CD8-positive, alpha-beta memory T cell (primary cell): ENCODE data around the gene FAM174B. TPM values are rescaled to one million over a fixed set of nuclear protein-coding genes. Genes with fewer than 3 reads are reported as not detected.

Experiments used
- CTCF ChIA-PET: fragments of 350-600 bp; sonication (Branson Sonifier 250); formaldehyde crosslinking; loops from one replicate; lab custom pipeline; 2021; ENCODE audit warnings: antibody characterized with exemption; lab: Charles Lee
- POLR2A ChIA-PET: fragments of 350-600 bp; sonication (Branson Sonifier 250); formaldehyde crosslinking; loops from one replicate; lab custom pipeline; 2021; ENCODE audit warnings: antibody characterized with exemption; lab: Charles Lee
- DNase-seq, 5 donors: peaks; one replicate each; pipeline versions ENCODE4 v3.0.0 to v3.0.0-alpha.2; 2020 to 2022; ENCODE audit warnings: mixed read lengths in 1 of 5
- H3K27ac ChIP-seq: one replicate; pipeline ENCODE4 v1.7.0; 2013; ENCODE audit warnings: low read depth, mild to moderate bottlenecking, low read length, moderate library complexity
- H3K27me3 ChIP-seq: 2 replicates; pipeline ENCODE4 v1.7.0; 2013; ENCODE audit warnings: low read length, mild to moderate bottlenecking; ENCODE audit not compliant: insufficient read depth, poor library complexity, severe bottlenecking
- H3K36me3 ChIP-seq: 2 replicates; pipeline ENCODE4 v1.7.0; 2013; ENCODE audit warnings: mild to moderate bottlenecking, low read length, moderate library complexity; ENCODE audit not compliant: insufficient read depth
- H3K4me1 ChIP-seq: 2 replicates; pipeline ENCODE4 v1.7.0; 2013; ENCODE audit warnings: mild to moderate bottlenecking, low read length, moderate library complexity; ENCODE audit not compliant: insufficient read depth
- H3K4me3 ChIP-seq: 2 replicates; pipeline ENCODE4 v1.7.0; 2013; ENCODE audit warnings: mild to moderate bottlenecking, low read length
- H3K9me3 ChIP-seq: 2 replicates; pipeline ENCODE4 v1.7.0; 2013; ENCODE audit warnings: mild to moderate bottlenecking, low read length
- H3K27ac Mint-ChIP-seq, 8 donors: one replicate each; pipeline ENCODE4 v1.8.0; 2020 to 2021; ENCODE audit warnings: mixed read lengths in 8 of 8, mild to moderate bottlenecking in 6 of 8, inconsistent platforms in 3 of 8, moderate library complexity in 3 of 8
- H3K27me3 Mint-ChIP-seq, 2 donors: one replicate each; pipeline ENCODE4 v1.8.0; 2020 to 2021; ENCODE audit warnings: mixed read lengths in 2 of 2, mild to moderate bottlenecking in 1 of 2, moderate library complexity in 1 of 2
- H3K36me3 Mint-ChIP-seq, 3 donors: one replicate each; pipeline ENCODE4 v1.8.0; 2020 to 2021; ENCODE audit warnings: mixed read lengths in 3 of 3, inconsistent platforms in 1 of 3, mild to moderate bottlenecking in 1 of 3
- H3K4me1 Mint-ChIP-seq, 3 donors: one replicate each; pipeline ENCODE4 v1.8.0; 2020 to 2021; ENCODE audit warnings: mixed read lengths in 3 of 3, inconsistent platforms in 1 of 3, mild to moderate bottlenecking in 1 of 3
- H3K4me3 Mint-ChIP-seq, 7 donors: one replicate each; pipeline ENCODE4 v1.8.0; 2020 to 2021; ENCODE audit warnings: mixed read lengths in 7 of 7, mild to moderate bottlenecking in 6 of 7, moderate library complexity in 4 of 7, inconsistent platforms in 2 of 7
- H3K9me3 Mint-ChIP-seq, 5 donors: one replicate each; pipeline ENCODE4 v1.8.0; 2020 to 2022; ENCODE audit warnings: mixed read lengths in 5 of 5, mild to moderate bottlenecking in 3 of 5, moderate library complexity in 2 of 5, inconsistent platforms in 1 of 5
- polyA plus RNA-seq: library from polyadenylated mRNA; unstranded; fragments of 300-500 nt; fragmentation: Illumina TruSeq; gene quantifications from one replicate; pipeline ENCODE4 v1.2.3, GENCODE V29; 2021
- total RNA-seq, 2 experiments: library from RNA; stranded (reverse); gene quantifications; one replicate each; pipeline ENCODE4 v1.2.3, GENCODE V29; 2021

FAM174B gene
- total and polyA plus RNA-seq, 3 experiments from 2014 or later, result 0.82 to 3.9 (median 3.9) TPM

DNA sequence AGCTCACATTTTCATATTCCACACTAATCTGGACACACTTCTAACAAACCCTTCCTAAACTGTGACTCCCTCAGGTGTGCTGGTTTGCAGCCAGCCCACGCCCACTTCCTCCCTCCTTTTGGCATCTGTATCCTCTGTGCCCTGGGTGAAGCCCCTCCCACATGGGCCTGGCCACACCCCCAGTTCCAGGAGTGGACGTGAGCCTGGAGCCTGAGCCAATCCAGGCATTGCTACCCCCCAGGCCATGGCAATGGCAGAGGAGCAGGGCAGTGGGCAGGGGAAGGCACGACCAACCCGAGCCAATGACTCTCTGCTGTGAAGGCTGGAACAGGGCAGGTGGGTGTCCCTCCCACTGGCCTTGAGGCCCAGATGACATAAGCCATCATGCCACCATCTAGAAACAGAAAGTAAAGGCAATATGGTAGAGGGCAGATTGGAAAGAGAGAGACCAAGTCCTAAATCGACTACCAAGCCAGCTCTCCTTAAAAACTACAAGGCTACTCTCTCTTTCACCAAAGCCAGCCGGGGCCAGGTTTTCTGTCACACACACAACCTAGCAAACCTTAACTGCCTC, 18.6 kb downstream of the FAM174B start:
- no peaks in the 10 kb centered on the region for H3K4me1 Mint-ChIP-seq
- POLR2A ChIA-PET, result no interaction called here
- peaks cover 16 to 38% of the 10 kb centered on the region in 2 donors for H3K27me3 Mint-ChIP-seq
- H3K27ac Mint-ChIP-seq, result no peak overlapping the region
- H3K4me3 ChIP-seq, result no peak overlapping the region
- no peaks in the 10 kb centered on the region for H3K4me1 ChIP-seq
- no peaks in the 10 kb centered on the region for H3K27me3 ChIP-seq
- H3K9me3 Mint-ChIP-seq, result peaks cover 2 to 6% (median 5%) of the 10 kb centered on the region in 5 donors
- H3K9me3 ChIP-seq, result no peaks in the 10 kb centered on the region
- H3K36me3 Mint-ChIP-seq, result no peaks in the 10 kb centered on the region
- DNase-seq, result no peak
- no peak overlapping the region for H3K4me3 Mint-ChIP-seq
- no peak overlapping the region for H3K27ac ChIP-seq
- no peaks in the 10 kb centered on the region for H3K36me3 ChIP-seq
- CTCF ChIA-PET, result no interaction called here

DNA sequence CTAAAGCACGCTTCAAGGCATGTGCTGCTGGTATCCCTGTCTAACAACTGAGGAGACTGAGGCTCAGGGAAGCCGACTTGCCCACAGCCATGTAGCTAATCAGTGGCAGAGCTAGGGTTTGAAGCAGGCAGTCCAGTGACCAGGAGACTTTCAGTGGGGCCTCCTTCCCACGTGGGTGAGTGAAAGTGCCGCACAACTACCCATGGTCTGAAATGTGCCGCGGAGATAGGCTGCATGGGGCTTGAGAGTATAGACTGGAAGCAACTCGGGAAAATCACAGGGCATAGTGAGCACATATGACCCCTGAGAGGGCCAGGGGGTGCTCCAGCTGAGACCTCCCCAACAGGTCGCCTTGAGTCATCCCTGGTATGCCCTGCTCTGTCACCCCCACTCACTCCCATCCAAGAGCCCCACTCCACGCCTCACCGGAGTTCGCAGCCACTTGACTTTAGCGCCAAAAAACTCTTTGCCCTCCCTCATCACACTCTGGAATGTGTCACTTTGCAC, 19.1 kb downstream of the FAM174B start:
- no peak overlapping the region for H3K4me3 ChIP-seq
- no peaks in the 10 kb centered on the region for H3K4me1 Mint-ChIP-seq
- DNase-seq, result no peak
- H3K27ac Mint-ChIP-seq, result no peak overlapping the region
- ChIA-PET CTCF (no interaction called here), POLR2A (no interaction called here)
- peaks cover 2 to 6% (median 5%) of the 10 kb centered on the region in 5 donors for H3K9me3 Mint-ChIP-seq
- no peak overlapping the region for H3K27ac ChIP-seq
- H3K9me3 ChIP-seq, result no peaks in the 10 kb centered on the region
- no peaks in the 10 kb centered on the region for H3K27me3 ChIP-seq
- peaks cover 16 to 38% of the 10 kb centered on the region in 2 donors for H3K27me3 Mint-ChIP-seq
- H3K36me3 ChIP-seq, result no peaks in the 10 kb centered on the region
- H3K36me3 Mint-ChIP-seq, result no peaks in the 10 kb centered on the region
- H3K4me3 Mint-ChIP-seq, result no peak overlapping the region
- no peaks in the 10 kb centered on the region for H3K4me1 ChIP-seq

DNA sequence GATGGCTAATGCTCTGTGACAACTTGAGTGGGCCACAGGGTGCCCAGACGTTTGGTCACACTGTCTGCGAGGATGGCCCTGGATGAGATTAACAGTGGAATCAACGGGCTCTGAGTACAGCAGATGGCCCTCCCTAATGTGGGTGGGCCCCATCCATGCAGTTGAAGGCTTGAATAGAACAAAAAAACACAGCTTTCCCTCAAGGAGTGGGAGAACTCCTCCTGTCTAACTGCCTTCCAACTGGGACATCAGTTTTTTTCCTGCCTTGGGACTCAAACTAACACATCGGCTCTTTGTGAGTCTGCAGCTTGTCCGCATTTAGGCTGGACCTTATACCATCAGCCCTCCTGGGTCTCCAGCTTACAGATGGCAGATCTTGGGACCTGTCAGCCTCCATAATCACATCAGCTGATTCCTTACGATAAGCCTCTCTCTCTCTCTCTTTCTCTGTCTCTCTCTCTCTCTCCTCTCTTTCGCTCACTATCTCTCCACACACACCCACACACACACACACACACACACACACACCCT, 20.8 kb downstream of the FAM174B start:
- no peaks in the 10 kb centered on the region for H3K9me3 ChIP-seq
- peaks cover 16 to 32% of the 10 kb centered on the region in 2 donors for H3K27me3 Mint-ChIP-seq
- peaks cover 0 to 3% (median 2%) of the 10 kb centered on the region in 5 donors for H3K9me3 Mint-ChIP-seq
- ChIA-PET POLR2A (no interaction called here), CTCF (no interaction called here)
- no peak overlapping the region for H3K27ac Mint-ChIP-seq
- H3K4me3 ChIP-seq, result no peak overlapping the region
- H3K27ac ChIP-seq, result no peak overlapping the region
- no peaks in the 10 kb centered on the region for H3K4me1 ChIP-seq
- no peaks in the 10 kb centered on the region for H3K36me3 Mint-ChIP-seq
- no peak overlapping the region for H3K4me3 Mint-ChIP-seq
- no peaks in the 10 kb centered on the region for H3K27me3 ChIP-seq
- no peaks in the 10 kb centered on the region for H3K4me1 Mint-ChIP-seq
- H3K36me3 ChIP-seq, result no peaks in the 10 kb centered on the region
- DNase-seq, result no peak

DNA sequence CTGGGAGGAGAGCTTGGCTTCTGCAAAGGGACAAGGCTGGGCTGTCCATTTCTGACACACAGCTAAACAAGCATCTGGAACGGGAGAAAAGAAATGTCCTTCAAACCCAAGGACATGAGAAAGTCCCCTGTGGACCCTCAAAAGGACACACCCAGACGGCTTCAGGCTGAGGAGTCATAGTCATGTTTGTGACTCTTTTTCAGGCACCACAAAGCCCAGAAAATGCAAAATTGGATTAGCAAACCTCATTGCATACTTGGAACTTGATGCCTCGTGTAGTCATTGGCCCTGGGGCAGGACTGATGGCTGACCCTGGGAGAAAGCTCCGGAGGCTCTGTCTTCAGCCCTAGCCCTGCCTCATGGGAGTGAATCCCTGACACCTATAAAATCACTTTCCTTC, 21.5 kb downstream of the FAM174B start:
- Histone ChIP-seq H3K27me3 (no peaks in the 10 kb centered on the region), H3K4me3 (no peak overlapping the region), H3K4me1 (no peaks in the 10 kb centered on the region), H3K9me3 (no peaks in the 10 kb centered on the region), H3K36me3 (no peaks in the 10 kb centered on the region), H3K27ac (no peak overlapping the region)
- peaks cover 0 to 3% (median 0%) of the 10 kb centered on the region in 5 donors for H3K9me3 Mint-ChIP-seq
- H3K27me3 Mint-ChIP-seq, result peaks cover 15 to 27% of the 10 kb centered on the region in 2 donors
- ChIA-PET POLR2A (no interaction called here), CTCF (no interaction called here)
- H3K4me1 Mint-ChIP-seq, result no peaks in the 10 kb centered on the region
- no peak overlapping the region for H3K27ac Mint-ChIP-seq
- no peak for DNase-seq
- no peaks in the 10 kb centered on the region for H3K36me3 Mint-ChIP-seq
- H3K4me3 Mint-ChIP-seq, result no peak overlapping the region

GRCh38 chr15:92633418-92633817, 22.2 kb downstream of the FAM174B start:
- Histone ChIP-seq H3K4me3 (no peak overlapping the region), H3K27me3 (no peaks in the 10 kb centered on the region), H3K27ac (no peak overlapping the region), H3K36me3 (no peaks in the 10 kb centered on the region), H3K4me1 (no peaks in the 10 kb centered on the region), H3K9me3 (no peaks in the 10 kb centered on the region)
- CTCF ChIA-PET, result no interaction called here
- peaks cover 15 to 22% of the 10 kb centered on the region in 2 donors for H3K27me3 Mint-ChIP-seq
- POLR2A ChIA-PET, result no interaction called here
- H3K4me3 Mint-ChIP-seq, result no peak overlapping the region
- peaks cover 0 to 3% (median 0%) of the 10 kb centered on the region in 5 donors for H3K9me3 Mint-ChIP-seq
- H3K36me3 Mint-ChIP-seq, result no peaks in the 10 kb centered on the region
- H3K27ac Mint-ChIP-seq, result no peak overlapping the region
- DNase-seq, result no peak
- H3K4me1 Mint-ChIP-seq, result no peaks in the 10 kb centered on the region

GRCh38 chr15:92633001-92633400, 22.6 kb downstream of the FAM174B start:
- ChIA-PET CTCF (no interaction called here), POLR2A (no interaction called here)
- Mint-ChIP-seq H3K4me1 (no peaks in the 10 kb centered on the region), H3K36me3 (no peaks in the 10 kb centered on the region), H3K27me3 (peaks cover 15 to 21% of the 10 kb centered on the region in 2 donors), H3K9me3 (peaks cover 0 to 3% (median 0%) of the 10 kb centered on the region in 5 donors), H3K27ac (no peak overlapping the region), H3K4me3 (no peak overlapping the region)
- no peak for DNase-seq
- Histone ChIP-seq H3K27me3 (no peaks in the 10 kb centered on the region), H3K9me3 (no peaks in the 10 kb centered on the region), H3K4me3 (no peak overlapping the region), H3K27ac (no peak overlapping the region), H3K4me1 (no peaks in the 10 kb centered on the region), H3K36me3 (no peaks in the 10 kb centered on the region)

- no peak overlapping the region for H3K4me3 Mint-ChIP-seq
- Histone ChIP-seq H3K36me3 (no peaks in the 10 kb centered on the region), H3K27me3 (no peaks in the 10 kb centered on the region), H3K9me3 (no peaks in the 10 kb centered on the region), H3K4me3 (no peak overlapping the region), H3K27ac (no peak overlapping the region), H3K4me1 (no peaks in the 10 kb centered on the region)
- peaks cover 11 to 18% of the 10 kb centered on the region in 2 donors for H3K27me3 Mint-ChIP-seq
- no peaks in the 10 kb centered on the region for H3K4me1 Mint-ChIP-seq
- ChIA-PET POLR2A (no interaction called here), CTCF (no interaction called here)
- H3K27ac Mint-ChIP-seq, result no peak overlapping the region
- no peak for DNase-seq
- H3K9me3 Mint-ChIP-seq, result peaks cover 0 to 3% (median 0%) of the 10 kb centered on the region in 5 donors
- no peaks in the 10 kb centered on the region for H3K36me3 Mint-ChIP-seq
Observed at GRCh38 chr15:92631721-92632120, 23.9 kb downstream of the FAM174B start.

DNA sequence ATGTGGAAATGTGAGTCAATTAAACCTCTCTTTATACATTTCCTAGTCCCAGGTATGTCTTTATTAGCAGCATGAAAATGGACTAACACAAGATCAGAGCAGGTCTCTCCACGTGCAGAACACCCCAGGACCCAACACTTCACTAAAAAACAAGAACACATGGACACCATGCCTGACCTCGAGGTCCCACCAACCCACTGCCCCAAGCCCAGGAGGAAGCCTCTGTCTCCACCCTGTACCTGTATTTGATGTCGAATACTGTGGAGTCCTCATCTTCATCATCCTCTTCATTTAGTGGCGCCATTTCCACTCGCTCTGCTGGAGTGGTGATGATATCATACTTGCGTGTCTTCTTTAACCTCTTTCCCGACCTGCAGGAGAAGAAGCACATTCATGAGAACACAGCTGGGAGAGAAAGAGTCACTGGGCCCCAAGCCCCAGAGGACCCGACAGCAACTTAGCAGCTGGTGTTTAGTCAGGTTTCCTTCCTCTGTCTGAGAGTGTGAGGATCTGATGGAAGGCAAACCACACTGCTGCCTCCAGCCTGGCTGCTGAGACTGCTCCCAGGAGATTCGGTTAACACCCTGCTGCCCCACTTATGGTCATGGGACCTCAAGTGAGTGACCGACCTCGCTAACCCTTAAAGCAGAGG, 25.5 kb downstream of the FAM174B start:
- Histone ChIP-seq H3K27ac (no peak overlapping the region), H3K27me3 (no peaks in the 10 kb centered on the region), H3K36me3 (no peaks in the 10 kb centered on the region), H3K4me1 (no peaks in the 10 kb centered on the region), H3K4me3 (no peak overlapping the region), H3K9me3 (no peaks in the 10 kb centered on the region)
- H3K27ac Mint-ChIP-seq, result no peak overlapping the region
- no peak for DNase-seq
- ChIA-PET POLR2A (no interaction called here), CTCF (no interaction called here)
- H3K4me1 Mint-ChIP-seq, result no peaks in the 10 kb centered on the region
- peaks cover 10 to 12% of the 10 kb centered on the region in 2 donors for H3K27me3 Mint-ChIP-seq
- H3K9me3 Mint-ChIP-seq, result peaks cover 0 to 3% (median 0%) of the 10 kb centered on the region in 5 donors
- H3K4me3 Mint-ChIP-seq, result no peak overlapping the region
- H3K36me3 Mint-ChIP-seq, result no peaks in the 10 kb centered on the region
